HepG2 (cell line): ENCODE measurements around the gene FUZ. TPM values are rescaled to one million over a fixed set of nuclear protein-coding genes. Genes with fewer than 3 reads are reported as not detected.

Experiments used
- ATM ChIP-seq: fragments of 450-650 bp; IDR thresholded peaks from 2 replicates; pipeline ENCODE4 v1.7.1; 2017; ENCODE audit warnings: mild to moderate bottlenecking, borderline replicate concordance
- ATRX ChIP-seq: sonication (generic); formaldehyde crosslinking; IDR thresholded peaks from 2 replicates; pipeline ENCODE4 v1.4.0; 2020; ENCODE audit warnings: missing genetic modification reagents, borderline replicate concordance
- FOXO1 ChIP-seq: sonication (generic); formaldehyde crosslinking; IDR thresholded peaks from 2 replicates; pipeline ENCODE4 v1.4.0; 2020; ENCODE audit warnings: missing genetic modification reagents
- HES4 ChIP-seq: sonication (generic); formaldehyde crosslinking; IDR thresholded peaks from 2 replicates; pipeline ENCODE4 v1.9.0; 2021; ENCODE audit warnings: mild to moderate bottlenecking, missing genetic modification reagents, borderline replicate concordance
- MED8 ChIP-seq: sonication (generic); formaldehyde crosslinking; IDR thresholded peaks from 2 replicates; pipeline ENCODE4 v1.8.1; 2023; ENCODE audit warnings: mild to moderate bottlenecking, missing genetic modification reagents; ENCODE audit not compliant: insufficient replicate concordance
- RXRA ChIP-seq: sonication (generic); formaldehyde crosslinking; IDR thresholded peaks from 2 replicates; pipeline ENCODE4 v1.5.1; 2020; ENCODE audit warnings: missing genetic modification reagents
- STAT5B ChIP-seq: sonication (generic); formaldehyde crosslinking; IDR thresholded peaks from 2 replicates; pipeline ENCODE4 v1.4.0; 2020; ENCODE audit warnings: missing genetic modification reagents
- TARDBP ChIP-seq: sonication (generic); formaldehyde crosslinking; IDR thresholded peaks from 2 replicates; pipeline ENCODE4 v1.8.0; 2022; ENCODE audit warnings: mild to moderate bottlenecking, missing genetic modification reagents
- TCF7 ChIP-seq: sonication (generic); IDR thresholded peaks from 2 replicates; pipeline ENCODE4 v1.6.1; 2016; ENCODE audit warnings: antibody characterized with exemption, low read depth
- ZNF570 ChIP-seq: sonication (generic); formaldehyde crosslinking; IDR thresholded peaks from 2 replicates; pipeline ENCODE4 v1.4.0; 2020; ENCODE audit warnings: mild to moderate bottlenecking, missing genetic modification reagents, borderline replicate concordance
- ZNF614 ChIP-seq: IDR thresholded peaks from 2 replicates; pipeline ENCODE4 v1.6.1; 2018; ENCODE audit warnings: missing biosample characterization, missing genetic modification reagents, inconsistent platforms, borderline replicate concordance
- ZNF7 ChIP-seq: IDR thresholded peaks from 2 replicates; pipeline ENCODE4 v1.6.1; 2016; ENCODE audit warnings: missing biosample characterization, missing genetic modification reagents
- ZNF780A ChIP-seq: sonication (generic); formaldehyde crosslinking; IDR thresholded peaks from 2 replicates; pipeline ENCODE4 v1.8.0; 2022; ENCODE audit warnings: mild to moderate bottlenecking, missing genetic modification reagents, moderate library complexity
- ZSCAN20 ChIP-seq: sonication (generic); formaldehyde crosslinking; IDR thresholded peaks from 2 replicates; pipeline ENCODE4 v1.4.0; 2020; ENCODE audit warnings: missing genetic modification reagents, mild to moderate bottlenecking, borderline replicate concordance
- polyA plus RNA-seq, 8 experiments: library from polyadenylated mRNA; depleted of rRNA in 3 of 8; stranded (reverse) in 7 of 8; unstranded in 1 of 8; fragments of >200 nt; fragmentation: Illumina TruSeq in 4 of 8; extraction: Trizol in 4 of 8; gene quantifications; 2 replicates each; pipeline versions ENCODE4 v1.2.1 to v1.2.3, GENCODE V29; 2011 to 2016; ENCODE audit warnings: low read depth in 4 of 8, missing spikeins in 1 of 8, mixed read lengths in 1 of 8; ENCODE audit not compliant: insufficient read depth in 1 of 8
- total RNA-seq, 5 experiments: library from RNA; depleted of rRNA; stranded (reverse); fragments of >200 nt; fragmentation: Illumina TruSeq; extraction: Trizol; gene quantifications; 2 replicates each; pipeline ENCODE4 v1.2.3, GENCODE V29; 2016; ENCODE audit warnings: low read depth in 1 of 5
- TF ChIP-seq, protein P1 (sequence below): sonication (generic); formaldehyde crosslinking; conservative IDR thresholded peaks from 2 replicates; pipeline ENCODE4 v1.8.0; 2022; ENCODE audit warnings: mild to moderate bottlenecking, moderate library complexity, missing genetic modification reagents
- TF ChIP-seq, protein P2 (sequence below): IDR thresholded peaks from 2 replicates; pipeline ENCODE4 v1.6.1; 2016; ENCODE audit warnings: mild to moderate bottlenecking
- TF ChIP-seq, protein P3 (sequence below): sonication (generic); formaldehyde crosslinking; IDR thresholded peaks from 2 replicates; pipeline ENCODE4 v1.4.0; 2020; ENCODE audit warnings: mild to moderate bottlenecking, missing genetic modification reagents
- TF ChIP-seq, protein P4 (sequence below): sonication (generic); formaldehyde crosslinking; IDR thresholded peaks from 2 replicates; pipeline ENCODE4 v1.8.0; 2022; ENCODE audit warnings: missing genetic modification reagents, mild to moderate bottlenecking, borderline replicate concordance

FUZ gene
- total and polyA plus RNA-seq, 2 of the 13 experiments (the other 11 are each of a cell fraction or from before 2014, with no cell fraction given): 0.08 TPM; not detected in 1

DNA sequence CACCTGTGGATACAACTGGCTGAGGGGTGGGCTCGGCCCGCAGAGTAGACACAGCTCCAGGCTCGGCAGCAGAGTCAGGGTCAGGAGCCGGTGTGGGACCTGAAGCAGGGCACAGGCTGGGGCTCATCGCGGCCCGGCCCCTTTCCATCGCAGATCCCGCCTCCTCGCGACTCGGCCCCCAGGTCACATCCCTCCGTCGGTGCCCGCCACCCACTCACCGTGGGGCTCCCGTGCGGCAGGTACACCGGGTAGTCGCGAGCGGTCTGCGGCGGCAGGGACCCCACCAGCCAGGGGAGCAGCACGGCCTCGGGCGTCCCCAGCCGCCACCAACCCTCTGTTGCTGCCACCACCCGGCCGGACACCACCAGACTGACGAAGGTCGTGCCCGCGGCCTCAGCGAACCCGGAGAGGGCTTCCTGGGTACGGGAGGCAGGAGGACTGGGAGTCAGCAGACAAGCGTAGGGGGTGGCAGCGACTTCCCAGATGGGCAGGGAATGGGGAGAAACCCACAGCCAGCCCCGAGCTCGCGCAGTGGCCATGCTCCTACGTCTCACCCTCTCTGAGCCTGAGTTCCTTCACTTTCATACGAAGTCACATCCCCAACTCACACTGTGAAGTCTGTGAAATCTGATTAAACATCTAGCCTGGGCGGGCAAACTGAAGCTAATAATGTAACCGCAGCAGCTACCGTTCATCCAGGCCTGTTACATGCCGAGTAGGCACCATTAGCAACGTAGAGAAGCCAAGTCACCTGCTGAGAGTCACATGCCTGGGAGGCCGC is 3.7 kb downstream of the FUZ start (continued):
- TF ChIP-seq ATM: no peak
- 0 out of 2 replicates have a peak, but pooled peaks have one; percentile 23 for TF ChIP-seq STAT5B
- TF ChIP-seq TARDBP: 0 out of 2 replicates have a peak, but pooled peaks have one; percentile 36
- TF ChIP-seq, protein P1, sequence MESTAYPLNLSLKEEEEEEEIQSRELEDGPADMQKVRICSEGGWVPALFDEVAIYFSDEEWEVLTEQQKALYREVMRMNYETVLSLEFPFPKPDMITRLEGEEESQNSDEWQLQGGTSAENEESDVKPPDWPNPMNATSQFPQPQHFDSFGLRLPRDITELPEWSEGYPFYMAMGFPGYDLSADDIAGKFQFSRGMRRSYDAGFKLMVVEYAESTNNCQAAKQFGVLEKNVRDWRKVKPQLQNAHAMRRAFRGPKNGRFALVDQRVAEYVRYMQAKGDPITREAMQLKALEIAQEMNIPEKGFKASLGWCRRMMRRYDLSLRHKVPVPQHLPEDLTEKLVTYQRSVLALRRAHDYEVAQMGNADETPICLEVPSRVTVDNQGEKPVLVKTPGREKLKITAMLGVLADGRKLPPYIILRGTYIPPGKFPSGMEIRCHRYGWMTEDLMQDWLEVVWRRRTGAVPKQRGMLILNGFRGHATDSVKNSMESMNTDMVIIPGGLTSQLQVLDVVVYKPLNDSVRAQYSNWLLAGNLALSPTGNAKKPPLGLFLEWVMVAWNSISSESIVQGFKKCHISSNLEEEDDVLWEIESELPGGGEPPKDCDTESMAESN (CRISPR knock-in tag): no peak
- 0 out of 2 replicates have a peak, but pooled peaks have one; percentile 46 for TF ChIP-seq FOXO1 (CRISPR knock-in tag)
- TF ChIP-seq ATRX (CRISPR knock-in tag): no peak
- TF ChIP-seq HES4 (CRISPR knock-in tag): no peak
- TF ChIP-seq, protein P2, sequence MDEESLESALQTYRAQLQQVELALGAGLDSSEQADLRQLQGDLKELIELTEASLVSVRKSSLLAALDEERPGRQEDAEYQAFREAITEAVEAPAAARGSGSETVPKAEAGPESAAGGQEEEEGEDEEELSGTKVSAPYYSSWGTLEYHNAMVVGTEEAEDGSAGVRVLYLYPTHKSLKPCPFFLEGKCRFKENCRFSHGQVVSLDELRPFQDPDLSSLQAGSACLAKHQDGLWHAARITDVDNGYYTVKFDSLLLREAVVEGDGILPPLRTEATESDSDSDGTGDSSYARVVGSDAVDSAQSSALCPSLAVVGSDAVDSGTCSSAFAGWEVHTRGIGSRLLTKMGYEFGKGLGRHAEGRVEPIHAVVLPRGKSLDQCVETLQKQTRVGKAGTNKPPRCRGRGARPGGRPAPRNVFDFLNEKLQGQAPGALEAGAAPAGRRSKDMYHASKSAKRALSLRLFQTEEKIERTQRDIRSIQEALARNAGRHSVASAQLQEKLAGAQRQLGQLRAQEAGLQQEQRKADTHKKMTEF (CRISPR knock-in tag): no peak
- TF ChIP-seq, protein P3, sequence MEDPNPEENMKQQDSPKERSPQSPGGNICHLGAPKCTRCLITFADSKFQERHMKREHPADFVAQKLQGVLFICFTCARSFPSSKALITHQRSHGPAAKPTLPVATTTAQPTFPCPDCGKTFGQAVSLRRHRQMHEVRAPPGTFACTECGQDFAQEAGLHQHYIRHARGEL (CRISPR knock-in tag): no peak
- TF ChIP-seq ZNF7 (CRISPR knock-in tag): peak; percentile 42; the same call in 1 of the 2 replicates
- TF ChIP-seq RXRA: peak; percentile 41; the same call in 1 of the 2 replicates
- peak; percentile 31; the same call in 1 of the 2 replicates for TF ChIP-seq ZNF614 (CRISPR knock-in tag)
- TF ChIP-seq, protein P4, sequence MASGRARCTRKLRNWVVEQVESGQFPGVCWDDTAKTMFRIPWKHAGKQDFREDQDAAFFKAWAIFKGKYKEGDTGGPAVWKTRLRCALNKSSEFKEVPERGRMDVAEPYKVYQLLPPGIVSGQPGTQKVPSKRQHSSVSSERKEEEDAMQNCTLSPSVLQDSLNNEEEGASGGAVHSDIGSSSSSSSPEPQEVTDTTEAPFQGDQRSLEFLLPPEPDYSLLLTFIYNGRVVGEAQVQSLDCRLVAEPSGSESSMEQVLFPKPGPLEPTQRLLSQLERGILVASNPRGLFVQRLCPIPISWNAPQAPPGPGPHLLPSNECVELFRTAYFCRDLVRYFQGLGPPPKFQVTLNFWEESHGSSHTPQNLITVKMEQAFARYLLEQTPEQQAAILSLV (CRISPR knock-in tag): peak; percentile 39; the same call in 1 of the 2 replicates
- TF ChIP-seq TCF7: no peak
- no peak for TF ChIP-seq MED8 (CRISPR knock-in tag)
- TF ChIP-seq ZSCAN20 (CRISPR knock-in tag): no peak
- no peak for TF ChIP-seq ZNF570 (CRISPR knock-in tag)
- no peak for TF ChIP-seq ZNF780A (CRISPR knock-in tag)
